Mesendoderm (in vitro differentiated cells): Measurements from ENCODE around the gene CA10. TPM values are rescaled to one million over a fixed set of nuclear protein-coding genes. Genes with fewer than 3 reads are reported as not detected.

ENCODE experiments used
- DNase-seq: peaks from one replicate; pipeline ENCODE4 v3.0.0; 2013
- H2AK5ac ChIP-seq: 2 replicates; pipeline ENCODE4 v1.6.1; 2013; ENCODE audit warnings: low read length, inconsistent platforms
- H2BK120ac ChIP-seq: 2 replicates; pipeline ENCODE4 v1.6.1; 2013; ENCODE audit warnings: low read depth, mild to moderate bottlenecking, low read length, moderate library complexity, mixed read lengths
- H2BK15ac ChIP-seq: replicated peaks from 2 replicates; pipeline ENCODE4 v1.6.1; 2013; ENCODE audit warnings: low read depth, mild to moderate bottlenecking, moderate library complexity
- H2BK5ac ChIP-seq: 2 replicates; pipeline ENCODE4 v1.6.1; 2013; ENCODE audit warnings: low read length, inconsistent platforms
- H3K18ac ChIP-seq: 2 replicates; pipeline ENCODE4 v1.6.1; 2013; ENCODE audit warnings: mild to moderate bottlenecking, low read length, mixed read lengths
- H3K23ac ChIP-seq: one replicate; pipeline ENCODE4 v1.6.1; 2013; ENCODE audit warnings: low read length
- H3K27ac ChIP-seq: 2 replicates; pipeline ENCODE4 v1.5.1; 2013; ENCODE audit warnings: low read depth, mild to moderate bottlenecking, inconsistent platforms, low read length, moderate library complexity
- H3K27me3 ChIP-seq: 2 replicates; pipeline ENCODE4 v1.6.1; 2013; ENCODE audit warnings: low read length, control low read depth, mild to moderate bottlenecking, inconsistent platforms; ENCODE audit not compliant: insufficient read depth, poor library complexity
- H3K36me3 ChIP-seq: 2 replicates; pipeline ENCODE4 v1.6.1; 2013; ENCODE audit warnings: low read length, inconsistent platforms; ENCODE audit not compliant: control insufficient read depth, insufficient read depth
- H3K4ac ChIP-seq: one replicate; pipeline ENCODE4 v1.6.1; 2013; ENCODE audit warnings: low read depth, mild to moderate bottlenecking, low read length, moderate library complexity
- H3K4me1 ChIP-seq: 2 replicates; pipeline ENCODE4 v1.6.1; 2013; ENCODE audit warnings: low read depth, low read length, inconsistent platforms; ENCODE audit not compliant: control insufficient read depth
- H3K4me2 ChIP-seq: 2 replicates; pipeline ENCODE4 v1.6.1; 2013; ENCODE audit warnings: low read length
- H3K4me3 ChIP-seq: 2 replicates; pipeline ENCODE4 v1.5.1; 2013; ENCODE audit warnings: mild to moderate bottlenecking, low read length
- H3K56ac ChIP-seq: one replicate; pipeline ENCODE4 v1.6.1; 2013; ENCODE audit warnings: low read length
- H3K79me1 ChIP-seq: 2 replicates; pipeline ENCODE4 v1.6.1; 2013; ENCODE audit warnings: low read length, inconsistent platforms
- H3K79me2 ChIP-seq: 2 replicates; pipeline ENCODE4 v1.6.1; 2013; ENCODE audit warnings: mild to moderate bottlenecking, low read length; ENCODE audit not compliant: control insufficient read depth, insufficient read depth
- H3K9ac ChIP-seq: 2 replicates; pipeline ENCODE4 v1.6.1; 2013; ENCODE audit warnings: low read length, inconsistent platforms
- H4K5ac ChIP-seq: one replicate; pipeline ENCODE4 v1.6.1; 2013; ENCODE audit warnings: low read length
- H4K8ac ChIP-seq: one replicate; pipeline ENCODE4 v1.6.1; 2013; ENCODE audit warnings: low read depth, mild to moderate bottlenecking, control low read depth, low read length, moderate library complexity
- WGBS: extraction: QIAGEN DNeasy Blood & Tissue Kit; methylation state at CpG from one replicate; pipeline ENCODE4 v1.1.7; 2013; ENCODE audit warnings: low lambda C conversion rate, missing lambda C conversion rate; ENCODE audit not compliant: insufficient coverage; ENCODE audit errors: extremely low coverage; 5-methylcytosine and 5-hydroxymethylcytosine counted together
- polyA plus RNA-seq, 2 experiments: library from polyadenylated mRNA; stranded (reverse); fragments of 200-250 nt; gene quantifications; one replicate each; pipeline ENCODE4 v1.2.3, GENCODE V29; 2013

Gene CA10
- polyA plus RNA-seq (2013, experiment 1 of 2) = 0.62 TPM
- polyA plus RNA-seq (2013, experiment 2 of 2) = 0.45 TPM

GRCh38 chr17:52158450-52159042, at the start of gene CA10:
Gene CA10, minus strand, starts transcription at chr17:52158714.
- no peak within 1 kb of the TSS for H3K23ac ChIP-seq
- H3K4me1 ChIP-seq = no peaks in the 10 kb centered on the region
- peak within 1 kb of the TSS; percentile 7 for H3K4me3 ChIP-seq
- no peak within 1 kb of the TSS for H3K4ac ChIP-seq
- no peak within 1 kb of the TSS for H2BK15ac ChIP-seq
- peak; percentile 83 for DNase-seq
- H2AK5ac ChIP-seq = no peak within 1 kb of the TSS
- no peak within 1 kb of the TSS for H3K27ac ChIP-seq
- H3K79me1 ChIP-seq = no peaks in the 10 kb centered on the region
- no CpG with 5 or more reads among the region's 52 CpGs for WGBS
- H3K79me2 ChIP-seq = no peaks in the 10 kb centered on the region
- H2BK5ac ChIP-seq = no peak within 1 kb of the TSS
- H3K27me3 ChIP-seq = peaks cover 24% of the 10 kb centered on the region
- H3K18ac ChIP-seq = no peak within 1 kb of the TSS
- peak within 1 kb of the TSS; percentile 66 for H3K4me2 ChIP-seq
- no peaks in the 10 kb centered on the region for H3K36me3 ChIP-seq
- peak within 1 kb of the TSS; percentile 9 for H3K9ac ChIP-seq
- H2BK120ac ChIP-seq = no peak within 1 kb of the TSS
- peak within 1 kb of the TSS; percentile 60 for H3K56ac ChIP-seq
- no peak within 1 kb of the TSS for H4K8ac ChIP-seq
- no peak within 1 kb of the TSS for H4K5ac ChIP-seq

DNA sequence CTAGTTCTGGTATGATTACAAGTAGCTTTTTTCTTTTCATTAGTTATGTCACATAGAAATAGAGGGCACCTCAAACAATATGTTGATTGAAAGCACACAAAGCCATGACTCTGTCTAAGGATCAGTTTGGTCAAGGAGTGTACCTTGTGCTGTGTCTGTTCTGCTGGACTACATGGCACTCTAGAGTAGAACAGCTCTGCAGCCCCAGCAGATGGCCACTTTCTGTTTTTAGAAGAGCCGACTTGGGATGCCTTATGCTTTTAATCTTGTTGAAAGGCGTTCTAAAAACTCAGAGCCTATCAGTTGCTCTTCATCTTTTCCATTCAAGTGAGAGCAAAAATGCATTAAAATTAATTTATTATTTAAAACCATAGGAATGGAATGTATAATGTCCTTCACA, 49.3 kb upstream of the CA10 start:
- Histone ChIP-seq H2BK15ac (no peak overlapping the region), H3K27me3 (no peaks in the 10 kb centered on the region), H2BK5ac (no peak overlapping the region), H3K9ac (no peak overlapping the region), H3K36me3 (no peaks in the 10 kb centered on the region), H2AK5ac (no peak overlapping the region), H3K23ac (no peak overlapping the region), H2BK120ac (no peak overlapping the region), H4K8ac (no peak overlapping the region), H4K5ac (no peak overlapping the region), H3K4me3 (no peak overlapping the region), H3K56ac (no peak overlapping the region), H3K18ac (no peak overlapping the region), H3K27ac (no peak overlapping the region), H3K4ac (no peak overlapping the region), H3K79me2 (no peaks in the 10 kb centered on the region), H3K4me2 (no peak overlapping the region), H3K4me1 (no peaks in the 10 kb centered on the region), H3K79me1 (no peaks in the 10 kb centered on the region)
- no peak for DNase-seq
- WGBS = no CpG with 5 or more reads among the region's 2 CpGs

DNA sequence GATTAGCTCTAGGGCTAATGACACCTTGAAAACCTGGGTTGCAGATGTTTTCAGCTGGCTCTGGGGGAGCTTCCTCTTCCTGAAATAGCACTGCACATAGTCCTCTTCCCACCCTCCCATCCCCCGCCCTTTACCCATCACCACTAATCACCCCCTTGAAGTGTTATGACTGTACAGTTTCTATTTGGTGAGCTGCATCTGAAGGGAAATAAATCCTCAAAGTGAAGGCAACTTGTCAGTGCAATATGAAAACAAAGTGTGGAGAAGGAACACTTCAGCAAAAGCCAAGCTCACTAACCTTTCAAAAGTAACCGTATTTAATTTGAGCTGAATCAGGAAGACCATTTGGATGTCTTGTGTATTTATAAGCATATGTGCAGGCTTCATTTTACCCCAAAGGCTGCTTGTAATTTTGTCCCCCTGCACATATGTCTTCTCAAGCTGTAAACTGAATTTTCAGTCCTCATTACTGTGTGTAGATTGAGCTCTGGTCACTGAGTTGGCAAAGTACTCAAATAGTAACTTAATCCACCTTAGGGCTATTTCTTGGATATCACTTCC, 44.1 kb upstream of the CA10 start:
- Histone ChIP-seq H3K56ac (no peak overlapping the region), H4K8ac (no peak overlapping the region), H3K27ac (no peak overlapping the region), H3K27me3 (no peaks in the 10 kb centered on the region), H3K9ac (no peak overlapping the region), H2BK120ac (no peak overlapping the region), H2BK5ac (no peak overlapping the region), H2BK15ac (no peak overlapping the region), H3K18ac (no peak overlapping the region), H3K79me2 (no peaks in the 10 kb centered on the region), H3K4ac (no peak overlapping the region), H3K4me1 (no peaks in the 10 kb centered on the region), H3K23ac (no peak overlapping the region), H4K5ac (no peak overlapping the region), H3K36me3 (no peaks in the 10 kb centered on the region), H3K79me1 (no peaks in the 10 kb centered on the region), H3K4me3 (no peak overlapping the region), H3K4me2 (no peak overlapping the region), H2AK5ac (no peak overlapping the region)
- DNase-seq = no peak
- WGBS = no CpG with 5 or more reads among the region's 2 CpGs

DNA sequence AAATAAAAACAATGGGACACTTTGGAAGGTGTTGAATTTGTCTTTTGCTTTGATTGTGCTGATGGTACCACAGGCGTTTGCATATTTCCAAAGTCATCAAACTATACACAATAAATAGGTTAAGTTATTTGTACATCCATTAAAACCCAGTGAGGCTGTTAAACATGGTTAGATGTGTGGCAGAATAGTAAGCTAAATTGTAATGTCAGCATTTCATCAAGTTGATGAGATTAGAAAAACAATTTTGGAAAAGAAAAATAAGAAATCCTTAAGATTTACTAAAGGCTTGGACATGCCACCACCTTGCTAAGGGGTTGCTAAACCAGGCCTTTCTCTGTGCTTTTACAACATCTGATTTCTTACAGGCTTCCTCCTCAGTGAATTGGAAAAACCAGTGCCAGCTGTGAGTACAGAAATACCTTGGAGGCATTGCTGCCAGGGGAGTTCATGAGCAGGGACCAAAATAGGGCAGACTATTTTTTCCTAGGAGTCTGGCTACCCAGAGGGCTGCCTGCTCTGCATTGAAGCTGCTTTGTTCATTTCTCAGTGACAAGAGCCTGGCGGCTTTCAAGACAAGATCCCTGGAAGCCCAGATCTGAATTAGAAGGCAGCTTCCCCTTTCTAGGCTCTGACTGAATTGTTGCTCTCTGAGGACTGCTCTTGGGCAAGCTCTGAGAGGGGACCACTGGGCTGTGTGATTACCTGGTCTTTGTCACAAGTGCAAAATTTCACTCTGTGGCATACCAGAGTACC, 43.4 kb upstream of the CA10 start:
- Histone ChIP-seq H3K56ac (no peak overlapping the region), H3K27ac (no peak overlapping the region)

GRCh38 chr17:52191491-52191890, 33.0 kb upstream of the CA10 start:
- Histone ChIP-seq H3K23ac (no peak overlapping the region), H2BK5ac (no peak overlapping the region), H3K4ac (no peak overlapping the region), H3K9ac (no peak overlapping the region), H3K27ac (no peak overlapping the region), H2AK5ac (no peak overlapping the region), H2BK120ac (no peak overlapping the region), H4K8ac (no peak overlapping the region), H3K79me2 (no peaks in the 10 kb centered on the region), H3K4me3 (no peak overlapping the region), H2BK15ac (no peak overlapping the region), H3K4me1 (no peaks in the 10 kb centered on the region), H3K4me2 (no peak overlapping the region), H3K56ac (no peak overlapping the region), H4K5ac (no peak overlapping the region), H3K79me1 (no peaks in the 10 kb centered on the region), H3K18ac (no peak overlapping the region), H3K27me3 (no peaks in the 10 kb centered on the region), H3K36me3 (no peaks in the 10 kb centered on the region)
- no CpG with 5 or more reads among the region's 2 CpGs for WGBS
- no peak for DNase-seq

More for the DNA sequence above, 43.4 kb upstream of the CA10 start:
- H3K23ac ChIP-seq = no peak overlapping the region
- H3K79me1 ChIP-seq = no peaks in the 10 kb centered on the region
- WGBS = no CpG with 5 or more reads among the region's 2 CpGs
- no peak overlapping the region for H2BK120ac ChIP-seq
- no peak overlapping the region for H4K5ac ChIP-seq
- DNase-seq = no peak
- no peak overlapping the region for H3K4me2 ChIP-seq
- no peak overlapping the region for H4K8ac ChIP-seq
- no peak overlapping the region for H3K18ac ChIP-seq
- no peaks in the 10 kb centered on the region for H3K79me2 ChIP-seq
- H3K36me3 ChIP-seq = no peaks in the 10 kb centered on the region
- no peak overlapping the region for H2AK5ac ChIP-seq
- H2BK5ac ChIP-seq = no peak overlapping the region
- no peak overlapping the region for H3K4ac ChIP-seq
- H3K4me1 ChIP-seq = no peaks in the 10 kb centered on the region
- H3K27me3 ChIP-seq = no peaks in the 10 kb centered on the region
- no peak overlapping the region for H3K9ac ChIP-seq
- H2BK15ac ChIP-seq = no peak overlapping the region
- no peak overlapping the region for H3K4me3 ChIP-seq
